Stimulated activated naive B cell treated with anti-CD40 and anti-IgM and Interleukin-4, amounts not matched to agents 10 μg/mL and 1 μg/mL and 100 μg/mL, for 72 hours (primary cell): ENCODE results near the gene PKIB.
A peak's percentile ranks its signal among the peaks of the same experiment; 100 is the strongest.

Experiments used
- ATAC-seq, 2 donors: fragments of 150-1000 bp; cut with Tn5 transposase; replicated peaks; 2 replicates each; pipeline ENCODE4 v1.10.0; 2021; ENCODE audit warnings: moderate library complexity in 1 of 2
- DNase-seq: peaks from one replicate; pipeline ENCODE4 v3.0.0; 2021
- H3K27ac Mint-ChIP-seq: one replicate; pipeline ENCODE4 v1.8.0; 2022; ENCODE audit warnings: mild to moderate bottlenecking, mixed read lengths
- H3K27me3 Mint-ChIP-seq, 2 donors: one replicate each; pipeline ENCODE4 v1.8.0; 2022; ENCODE audit warnings: mixed read lengths in 2 of 2
- H3K36me3 Mint-ChIP-seq, 2 donors: one replicate each; pipeline ENCODE4 v1.8.0; 2022; ENCODE audit warnings: mixed read lengths in 2 of 2, mild to moderate bottlenecking in 1 of 2
- H3K4me1 Mint-ChIP-seq, 2 donors: one replicate each; pipeline ENCODE4 v1.8.0; 2022; ENCODE audit warnings: mixed read lengths in 2 of 2, mild to moderate bottlenecking in 1 of 2
- H3K4me3 Mint-ChIP-seq, 2 donors: one replicate each; pipeline ENCODE4 v1.8.0; 2022; ENCODE audit warnings: mild to moderate bottlenecking in 2 of 2, mixed read lengths in 2 of 2, moderate library complexity in 1 of 2
- H3K9me3 Mint-ChIP-seq, 2 donors: one replicate each; pipeline ENCODE4 v1.8.0; 2022; ENCODE audit warnings: mixed read lengths in 2 of 2, mild to moderate bottlenecking in 1 of 2

The PKIB gene

GRCh38 chr6:122665929-122666328 is 55.7 kb downstream of the PKIB start:
- DNase-seq (no peak), ATAC-seq (no peak)
- H3K27me3 Mint-ChIP-seq, result no peaks in the 10 kb centered on the region
- no peaks in the 10 kb centered on the region for H3K36me3 Mint-ChIP-seq
- no peak overlapping the region for H3K27ac Mint-ChIP-seq
- H3K4me3 Mint-ChIP-seq, result no peak overlapping the region
- no peaks in the 10 kb centered on the region for H3K4me1 Mint-ChIP-seq
- peaks cover 0 to 2% of the 10 kb centered on the region in 2 donors for H3K9me3 Mint-ChIP-seq

DNA sequence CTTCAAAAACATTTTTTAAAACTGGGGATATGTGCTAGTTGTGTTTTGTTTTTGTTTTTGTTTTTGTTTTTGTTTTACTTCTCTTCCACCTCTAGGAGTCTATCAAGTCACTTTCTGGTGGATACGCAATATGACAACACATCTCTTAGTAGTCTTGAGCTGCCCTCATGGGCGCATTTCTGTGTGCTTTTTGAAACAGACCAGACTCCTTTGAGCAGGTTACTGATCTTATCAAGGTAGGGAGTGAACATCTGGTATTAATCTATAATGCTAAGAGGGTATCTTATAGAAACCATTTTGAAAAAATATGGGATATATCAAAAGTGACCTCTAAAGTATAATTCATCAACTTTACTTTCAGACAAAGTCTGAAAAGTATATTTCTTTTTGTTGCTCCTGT is 56.2 kb downstream of the PKIB start:
- ATAC-seq (no peak), DNase-seq (no peak)
- Mint-ChIP-seq H3K27ac (no peak overlapping the region), H3K36me3 (no peaks in the 10 kb centered on the region), H3K9me3 (peaks cover 0 to 2% of the 10 kb centered on the region in 2 donors), H3K4me3 (no peak overlapping the region), H3K4me1 (no peaks in the 10 kb centered on the region), H3K27me3 (no peaks in the 10 kb centered on the region)

DNA sequence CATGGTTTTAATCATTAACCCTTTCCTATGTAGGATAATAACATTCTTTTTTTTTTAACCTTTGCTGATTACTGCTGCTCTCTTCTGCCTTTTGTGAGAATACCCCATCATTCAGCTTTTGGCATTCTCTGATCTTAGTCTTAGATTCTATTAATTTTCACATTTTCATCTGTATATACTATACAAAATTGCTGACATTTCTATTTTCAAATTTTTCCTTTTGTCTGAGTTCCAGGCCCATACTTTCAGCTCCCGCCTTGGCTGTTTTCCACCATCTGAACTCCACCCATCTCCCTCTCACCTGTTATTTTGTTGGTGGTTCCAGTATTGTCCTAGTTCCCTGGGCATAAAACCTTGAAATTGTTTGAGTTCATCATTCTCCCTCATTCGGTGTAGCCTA is 59.2 kb downstream of the PKIB start:
- ATAC-seq (no peak), DNase-seq (no peak)
- H3K27ac Mint-ChIP-seq, result no peak overlapping the region
- H3K9me3 Mint-ChIP-seq, result peaks cover 0 to 2% of the 10 kb centered on the region in 2 donors
- H3K27me3 Mint-ChIP-seq, result peaks cover 0 to 5% of the 10 kb centered on the region in 2 donors
- no peak overlapping the region for H3K4me3 Mint-ChIP-seq
- no peaks in the 10 kb centered on the region for H3K36me3 Mint-ChIP-seq
- H3K4me1 Mint-ChIP-seq, result peaks cover 4 to 8% of the 10 kb centered on the region in 2 donors

DNA sequence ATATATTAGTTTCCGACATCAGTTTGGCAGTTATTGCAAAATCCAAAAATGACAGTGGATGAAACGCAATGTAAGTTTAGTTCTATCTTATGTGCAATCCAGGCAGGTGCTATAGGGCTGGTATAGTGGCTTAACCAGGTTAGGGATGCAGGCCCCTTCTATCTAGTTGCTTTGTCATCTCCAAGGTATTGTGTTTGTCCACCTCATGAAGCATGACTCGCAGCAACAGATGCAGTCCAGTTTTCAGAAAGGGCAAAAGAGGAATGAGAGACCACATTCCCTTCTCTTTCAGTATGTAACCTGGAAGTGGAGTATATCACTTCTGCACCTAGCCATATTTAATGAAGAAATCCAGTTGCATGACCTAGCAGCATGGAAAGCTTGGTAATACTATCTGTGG is 59.7 kb downstream of the PKIB start:
- DNase-seq (no peak), ATAC-seq (no peak)
- Mint-ChIP-seq H3K27ac (no peak overlapping the region), H3K27me3 (peaks cover 0 to 5% of the 10 kb centered on the region in 2 donors), H3K4me1 (peaks cover 4 to 8% of the 10 kb centered on the region in 2 donors), H3K4me3 (no peak overlapping the region), H3K9me3 (peaks cover 0 to 2% of the 10 kb centered on the region in 2 donors), H3K36me3 (no peaks in the 10 kb centered on the region)

- Mint-ChIP-seq H3K27ac (no peak overlapping the region), H3K9me3 (peaks cover 0 to 2% of the 10 kb centered on the region in 2 donors), H3K4me1 (peaks cover 4 to 8% of the 10 kb centered on the region in 2 donors), H3K36me3 (no peaks in the 10 kb centered on the region), H3K27me3 (peaks cover 0 to 5% of the 10 kb centered on the region in 2 donors), H3K4me3 (no peak overlapping the region)
- DNase-seq, result no peak
- ATAC-seq, result no peak
Observed at GRCh38 chr6:122671251-122671650, 61.0 kb downstream of the PKIB start.

GRCh38 chr6:122673343-122673961 is 63.2 kb downstream of the PKIB start:
- Mint-ChIP-seq H3K36me3 (no peaks in the 10 kb centered on the region), H3K4me3 (no peak overlapping the region), H3K27ac (no peak overlapping the region), H3K27me3 (peaks cover 0 to 5% of the 10 kb centered on the region in 2 donors), H3K9me3 (peaks cover 0 to 2% of the 10 kb centered on the region in 2 donors), H3K4me1 (peaks cover 6 to 8% of the 10 kb centered on the region in 2 donors)
- peak; percentile 81 to 91 for ATAC-seq
- no peak for DNase-seq

- Mint-ChIP-seq H3K27me3 (peaks cover 0 to 5% of the 10 kb centered on the region in 2 donors), H3K36me3 (no peaks in the 10 kb centered on the region), H3K4me1 (peaks cover 6 to 8% of the 10 kb centered on the region in 2 donors), H3K27ac (no peak overlapping the region), H3K9me3 (no peaks in the 10 kb centered on the region), H3K4me3 (no peak overlapping the region)
- ATAC-seq (no peak), DNase-seq (no peak)
Observed at GRCh38 chr6:122676146-122676545, 65.9 kb downstream of the PKIB start.

DNA sequence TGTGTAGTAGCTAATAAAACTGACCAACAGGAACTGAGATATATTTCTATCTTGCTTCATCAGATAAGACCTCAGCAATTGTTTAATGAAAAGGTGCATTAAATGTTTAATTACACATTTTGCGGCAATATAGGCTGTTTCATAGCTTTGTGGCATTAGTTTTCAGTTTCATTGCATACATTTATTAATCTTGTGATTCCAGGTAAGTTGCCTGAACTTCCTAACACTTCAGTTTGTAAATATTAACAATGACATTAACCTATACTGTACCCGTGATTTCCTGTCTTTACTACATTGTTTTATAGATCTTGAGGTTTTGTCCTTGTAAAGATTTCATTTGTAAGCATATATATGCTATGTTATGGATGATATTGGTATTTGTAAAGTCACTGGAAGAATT is 66.5 kb downstream of the PKIB start:
- Mint-ChIP-seq H3K9me3 (no peaks in the 10 kb centered on the region), H3K27me3 (peaks cover 0 to 5% of the 10 kb centered on the region in 2 donors), H3K4me3 (no peak overlapping the region), H3K4me1 (peaks cover 6 to 8% of the 10 kb centered on the region in 2 donors), H3K36me3 (no peaks in the 10 kb centered on the region), H3K27ac (no peak overlapping the region)
- no peak for DNase-seq
- ATAC-seq, result no peak

- Mint-ChIP-seq H3K36me3 (no peaks in the 10 kb centered on the region), H3K4me3 (no peak overlapping the region), H3K4me1 (peaks cover 6 to 8% of the 10 kb centered on the region in 2 donors), H3K27me3 (peaks cover 0 to 5% of the 10 kb centered on the region in 2 donors), H3K27ac (no peak overlapping the region), H3K9me3 (no peaks in the 10 kb centered on the region)
- no peak for ATAC-seq
- no peak for DNase-seq
Observed at GRCh38 chr6:122677406-122677805, 67.2 kb downstream of the PKIB start.

- peaks cover 3 to 4% of the 10 kb centered on the region in 2 donors for H3K4me1 Mint-ChIP-seq
- DNase-seq (no peak), ATAC-seq (no peak)
- no peak overlapping the region for H3K27ac Mint-ChIP-seq
- H3K4me3 Mint-ChIP-seq, result no peak overlapping the region
- H3K9me3 Mint-ChIP-seq, result peaks cover 0 to 1% of the 10 kb centered on the region in 2 donors
- no peaks in the 10 kb centered on the region for H3K36me3 Mint-ChIP-seq
- peaks cover 0 to 2% of the 10 kb centered on the region in 2 donors for H3K27me3 Mint-ChIP-seq
Observed at GRCh38 chr6:122678841-122679240, 68.6 kb downstream of the PKIB start.

- no peak overlapping the region for H3K27ac Mint-ChIP-seq
- ATAC-seq (no peak), DNase-seq (no peak)
- no peaks in the 10 kb centered on the region for H3K36me3 Mint-ChIP-seq
- H3K9me3 Mint-ChIP-seq, result peaks cover 0 to 1% of the 10 kb centered on the region in 2 donors
- H3K4me3 Mint-ChIP-seq, result no peak overlapping the region
- no peaks in the 10 kb centered on the region for H3K27me3 Mint-ChIP-seq
- peaks cover 0 to 1% of the 10 kb centered on the region in 2 donors for H3K4me1 Mint-ChIP-seq
Observed at GRCh38 chr6:122681705-122682104, 71.5 kb downstream of the PKIB start.

DNA sequence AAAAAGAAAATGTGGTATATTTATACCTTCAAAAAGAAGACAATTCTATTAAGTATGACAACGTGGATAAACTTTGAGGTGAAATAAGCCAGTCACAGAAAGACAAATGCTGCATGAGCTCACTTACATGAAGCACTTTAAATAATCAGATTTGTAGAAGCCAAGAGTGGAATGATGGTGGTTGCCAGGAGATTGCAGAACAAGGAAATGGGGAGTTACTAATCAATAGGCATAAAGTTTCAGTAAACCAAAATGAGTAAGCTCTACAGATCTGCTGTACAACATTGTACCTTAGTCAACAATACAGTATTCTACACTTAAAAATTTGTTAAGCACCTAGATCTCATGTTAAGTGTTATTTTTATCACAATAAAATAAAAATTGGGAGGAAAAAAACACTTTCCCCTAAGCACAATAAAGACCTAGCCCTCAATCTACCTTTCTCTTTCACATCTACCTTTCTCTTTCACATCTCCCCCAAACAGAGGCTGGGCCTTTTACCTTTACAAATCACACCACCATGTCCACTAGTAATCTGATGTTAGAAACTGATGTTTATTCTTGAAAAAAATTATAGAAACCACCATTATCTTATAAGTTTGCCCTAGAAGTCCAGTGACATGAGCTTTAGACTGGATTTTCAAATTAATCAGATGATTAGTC is 73.9 kb downstream of the PKIB start:
- no peak overlapping the region for H3K4me3 Mint-ChIP-seq
- DNase-seq (no peak), ATAC-seq (no peak)
- peaks cover 2 to 4% of the 10 kb centered on the region in 2 donors for H3K9me3 Mint-ChIP-seq
- no peaks in the 10 kb centered on the region for H3K4me1 Mint-ChIP-seq
- H3K27ac Mint-ChIP-seq, result no peak overlapping the region
- H3K36me3 Mint-ChIP-seq, result peaks cover 0 to 2% of the 10 kb centered on the region in 2 donors
- no peaks in the 10 kb centered on the region for H3K27me3 Mint-ChIP-seq

GRCh38 chr6:122692175-122692598 is 82.0 kb downstream of the PKIB start:
- no peaks in the 10 kb centered on the region for H3K4me1 Mint-ChIP-seq
- peaks cover 0 to 4% of the 10 kb centered on the region in 2 donors for H3K36me3 Mint-ChIP-seq
- DNase-seq (no peak), ATAC-seq (no peak)
- H3K27ac Mint-ChIP-seq, result no peak overlapping the region
- peaks cover 5% of the 10 kb centered on the region in 2 donors for H3K9me3 Mint-ChIP-seq
- no peak overlapping the region for H3K4me3 Mint-ChIP-seq
- H3K27me3 Mint-ChIP-seq, result peaks cover 0 to 14% of the 10 kb centered on the region in 2 donors

DNA sequence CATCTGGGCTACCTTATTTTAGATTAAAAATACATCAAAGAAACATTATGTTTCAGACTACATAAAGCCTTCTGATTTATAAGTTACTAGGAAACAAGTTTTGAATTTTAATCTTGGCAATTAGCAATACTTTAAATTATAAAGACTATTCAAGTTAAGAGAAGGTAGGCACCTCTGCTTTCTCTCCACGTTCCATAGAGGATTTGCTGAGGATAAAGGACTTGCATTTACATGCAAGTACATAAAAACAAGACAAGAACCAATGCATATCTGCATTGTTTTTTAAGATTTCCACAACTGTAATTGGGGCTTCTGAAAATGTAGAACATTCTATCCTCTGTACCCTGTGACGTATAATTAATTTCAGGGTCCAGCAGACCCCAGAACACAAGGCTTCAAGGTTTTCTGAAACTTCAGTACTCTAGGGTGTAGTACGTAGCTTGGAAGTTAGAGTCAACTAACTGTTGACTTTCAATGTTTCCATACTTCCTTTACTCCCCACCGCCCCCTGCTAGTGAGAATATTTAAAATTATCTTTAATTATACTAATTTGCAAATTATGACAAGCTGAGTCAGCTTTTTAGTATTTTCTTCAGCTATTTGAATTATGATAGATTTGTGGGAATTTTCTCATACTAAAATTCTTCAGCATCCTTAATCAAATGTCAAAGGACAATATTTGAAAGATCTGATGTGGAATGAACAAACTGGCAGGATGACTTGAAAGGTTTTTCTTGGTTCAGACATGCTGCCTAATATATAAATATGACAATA is 82.8 kb downstream of the PKIB start:
- no peaks in the 10 kb centered on the region for H3K4me1 Mint-ChIP-seq
- no peak overlapping the region for H3K4me3 Mint-ChIP-seq
- H3K9me3 Mint-ChIP-seq, result peaks cover 5% of the 10 kb centered on the region in 2 donors
- no peak for ATAC-seq
- peaks cover 0 to 4% of the 10 kb centered on the region in 2 donors for H3K36me3 Mint-ChIP-seq
- DNase-seq, result no peak
- H3K27me3 Mint-ChIP-seq, result peaks cover 0 to 14% of the 10 kb centered on the region in 2 donors
- no peak overlapping the region for H3K27ac Mint-ChIP-seq
